GM19452 (cell line): Measurements from ENCODE around the gene PCNX2.

Experiments
- ATAC-seq: cut with Tn5 transposase; IDR thresholded peaks from one replicate; pipeline ENCODE4 v1.9.1; 2021; ENCODE audit not compliant: unreplicated experiment

PCNX2 gene

DNA sequence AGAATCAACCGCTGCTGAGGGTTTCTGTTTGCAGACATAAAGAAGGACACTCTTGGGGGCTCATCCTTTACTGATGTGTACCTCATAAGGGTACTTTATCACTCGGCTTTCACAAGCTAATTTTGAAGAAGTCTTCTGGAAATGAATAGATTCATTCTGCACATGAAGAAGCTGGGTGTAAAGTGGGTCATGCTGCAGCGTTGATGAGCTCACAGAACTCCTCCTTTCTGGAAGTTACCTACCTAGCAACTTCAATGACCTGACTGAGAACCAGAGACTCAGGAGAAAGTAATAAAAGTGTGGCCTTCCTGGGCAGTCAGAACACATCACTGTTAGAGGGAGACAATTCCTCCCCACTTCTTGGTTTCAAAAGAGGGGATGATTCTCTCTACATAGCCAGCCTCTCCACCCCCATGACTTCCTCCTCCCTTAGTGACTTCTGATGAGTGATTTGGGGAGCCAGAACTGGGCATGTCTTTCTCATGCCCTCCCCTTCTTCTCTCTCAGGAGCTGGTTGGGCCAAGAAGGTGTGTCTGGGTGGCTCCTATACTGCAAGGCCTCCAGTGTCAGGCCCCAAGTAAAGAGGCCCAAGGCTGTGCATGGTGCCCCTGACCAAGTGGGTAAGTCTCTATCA, 27.0 kb downstream of the PCNX2 start:
- ATAC-seq: peak; percentile 55

DNA sequence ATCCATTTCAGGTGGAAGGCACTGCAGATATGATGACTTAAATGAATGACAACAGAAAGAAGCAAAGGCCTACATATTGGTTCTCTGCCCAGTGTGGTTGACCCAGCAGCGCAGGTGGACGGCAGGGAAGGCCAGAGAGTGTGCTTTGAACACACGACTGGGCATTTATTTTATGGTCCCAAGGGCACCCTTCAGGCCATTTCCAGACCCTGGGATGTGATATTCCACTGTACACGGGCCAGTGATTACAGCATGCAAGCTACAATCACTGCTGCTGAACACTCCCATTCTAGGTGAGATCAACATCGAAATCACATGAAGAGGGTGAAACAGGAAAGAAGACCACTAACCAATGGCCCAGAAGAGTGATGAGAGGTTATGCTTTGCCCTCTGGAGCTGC, 33.8 kb downstream of the PCNX2 start:
- peak; percentile 8 for ATAC-seq

DNA sequence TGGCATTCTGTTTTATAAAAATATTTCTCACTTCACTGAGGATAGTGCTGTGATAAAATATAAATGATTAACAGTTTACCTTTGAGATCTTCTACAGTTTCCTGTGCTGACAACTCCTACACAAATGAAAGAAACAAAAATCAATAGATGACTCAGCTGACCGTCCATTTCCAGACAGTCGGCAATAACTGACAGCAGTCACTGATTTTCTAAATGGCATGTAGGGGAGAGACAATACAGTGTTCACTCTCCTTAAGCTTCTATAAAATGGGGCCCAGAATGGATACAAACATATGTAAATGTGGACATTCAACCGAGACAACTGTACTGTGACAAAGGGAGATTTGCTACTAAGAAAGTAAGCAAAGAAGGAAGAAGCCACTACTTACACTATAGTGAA, 34.3 kb downstream of the PCNX2 start:
- ATAC-seq: peak; percentile 99

DNA sequence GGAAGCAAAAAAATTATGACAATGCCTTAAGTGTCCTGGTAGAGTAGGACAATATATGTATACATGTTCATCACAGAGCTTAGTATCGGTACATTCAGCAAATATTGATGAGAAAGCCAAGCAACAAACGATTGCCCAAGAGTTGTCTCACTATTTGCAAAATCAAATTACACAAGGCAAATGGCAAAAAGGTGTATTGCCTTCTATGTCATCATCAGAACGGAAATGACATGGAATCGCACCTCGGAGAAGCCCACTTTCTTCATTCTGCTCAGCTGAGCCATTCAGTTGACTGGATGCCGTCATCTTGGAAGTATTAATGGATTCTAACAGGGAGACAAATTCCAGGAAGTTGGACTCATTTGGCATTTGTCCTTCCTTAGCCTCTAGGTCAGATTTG, 37.7 kb downstream of the PCNX2 start:
- ATAC-seq: no peak

DNA sequence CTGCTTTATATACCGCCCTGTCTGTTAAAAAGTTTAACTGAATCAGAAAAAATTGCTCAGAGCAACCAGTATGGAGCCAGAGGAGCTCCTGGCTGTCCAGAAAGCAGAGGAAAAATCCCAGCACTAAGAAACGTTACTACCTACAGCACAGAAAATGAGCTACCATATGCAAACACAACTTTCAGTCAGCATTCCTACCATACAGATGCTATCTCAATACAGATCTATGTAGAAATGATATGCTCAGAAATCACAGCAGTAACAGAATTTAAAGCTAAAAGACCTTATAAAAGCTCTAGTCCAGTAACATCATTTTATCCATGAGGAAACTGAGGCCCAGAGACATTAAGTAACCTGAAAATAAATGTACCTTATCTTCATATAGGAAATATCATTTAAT, 38.7 kb downstream of the PCNX2 start:
- no peak for ATAC-seq

DNA sequence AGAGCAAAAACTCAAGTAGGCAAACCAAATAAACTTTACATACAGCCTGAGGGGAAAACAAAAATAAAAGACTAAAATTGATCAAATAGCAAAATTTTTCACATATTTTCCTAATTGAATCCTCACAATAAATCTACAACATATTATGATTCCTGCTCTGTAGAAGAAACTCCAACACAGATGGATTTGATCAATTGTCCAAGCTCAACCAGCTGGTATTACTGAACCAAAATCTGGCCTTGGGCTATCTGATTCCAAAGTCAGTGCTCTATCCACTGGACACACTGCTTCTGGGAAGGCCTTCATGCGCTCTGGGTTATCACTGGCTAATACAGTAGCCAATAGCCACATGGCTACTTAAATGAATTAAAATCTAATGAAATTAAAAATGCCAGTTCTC, 39.3 kb downstream of the PCNX2 start:
- no peak for ATAC-seq

DNA sequence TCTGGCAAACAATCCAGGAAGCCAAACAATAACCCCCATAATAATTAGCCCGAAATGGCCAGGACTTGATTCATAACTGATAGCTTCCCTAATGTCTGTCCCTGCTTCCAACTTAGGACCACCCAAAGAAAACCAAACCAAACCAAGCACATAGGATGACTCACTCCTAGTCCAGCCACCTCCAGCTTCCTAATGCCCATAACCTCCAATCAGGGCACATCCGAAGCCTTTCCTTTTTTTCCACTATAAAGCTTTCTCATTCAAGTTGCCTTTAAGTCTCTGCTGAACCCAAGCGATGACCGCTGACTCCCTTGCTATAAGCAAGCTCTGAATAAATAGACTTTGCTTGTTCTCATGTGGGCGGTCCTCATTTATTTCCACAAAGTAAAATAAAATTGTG, 40.4 kb downstream of the PCNX2 start:
- no peak for ATAC-seq

DNA sequence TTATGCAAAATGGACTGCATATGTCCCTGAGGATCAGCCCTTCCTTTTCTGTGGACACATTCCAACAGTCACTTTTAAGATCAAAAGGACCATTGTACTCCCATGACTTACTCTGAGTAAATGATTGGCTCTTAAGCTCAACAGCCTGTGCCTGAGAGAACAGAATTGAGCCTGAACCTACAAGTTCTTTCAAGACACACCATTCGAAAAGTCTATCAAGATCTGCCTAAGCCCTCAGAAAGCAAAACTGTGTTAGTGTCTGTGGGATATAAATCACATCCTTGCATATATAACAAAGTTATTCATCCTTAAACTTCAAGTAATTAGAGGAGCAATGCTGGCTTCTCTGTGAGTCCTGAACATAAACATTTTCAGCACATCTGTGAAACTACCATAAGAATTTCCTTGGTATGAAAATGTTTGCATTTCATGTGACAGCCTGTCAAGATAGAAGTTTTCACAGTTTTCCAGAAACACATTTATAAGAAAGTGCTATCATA, 41.6 kb downstream of the PCNX2 start:
- ATAC-seq: no peak

DNA sequence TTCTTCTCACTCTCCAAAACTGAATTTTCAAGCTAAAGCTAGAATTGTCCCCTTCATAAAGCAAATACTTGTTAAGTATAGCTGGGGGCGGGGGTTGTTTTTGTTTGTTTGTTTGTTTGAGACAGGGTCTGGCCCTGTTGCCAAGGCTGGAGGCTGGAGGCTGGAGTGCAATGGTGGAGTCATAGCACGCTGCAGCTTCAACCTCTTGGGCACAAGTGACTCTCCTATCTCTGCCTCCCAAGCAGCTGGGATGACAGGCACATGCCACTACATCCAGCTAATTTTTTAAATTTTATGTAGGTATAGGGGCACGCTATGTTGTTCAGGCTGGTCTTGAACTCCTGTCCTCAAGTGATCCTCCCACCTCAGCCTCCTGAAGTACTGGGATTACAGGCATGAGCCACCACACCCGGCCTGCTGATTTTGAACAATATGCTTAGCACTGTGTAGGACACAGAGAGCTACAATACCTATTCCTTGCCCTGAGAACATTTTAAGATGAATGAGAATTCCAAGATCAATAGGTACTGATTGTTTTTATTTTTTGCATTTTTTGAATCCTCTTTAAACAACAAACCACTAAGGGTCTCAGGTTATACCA, 42.2 kb downstream of the PCNX2 start:
- no peak for ATAC-seq

DNA sequence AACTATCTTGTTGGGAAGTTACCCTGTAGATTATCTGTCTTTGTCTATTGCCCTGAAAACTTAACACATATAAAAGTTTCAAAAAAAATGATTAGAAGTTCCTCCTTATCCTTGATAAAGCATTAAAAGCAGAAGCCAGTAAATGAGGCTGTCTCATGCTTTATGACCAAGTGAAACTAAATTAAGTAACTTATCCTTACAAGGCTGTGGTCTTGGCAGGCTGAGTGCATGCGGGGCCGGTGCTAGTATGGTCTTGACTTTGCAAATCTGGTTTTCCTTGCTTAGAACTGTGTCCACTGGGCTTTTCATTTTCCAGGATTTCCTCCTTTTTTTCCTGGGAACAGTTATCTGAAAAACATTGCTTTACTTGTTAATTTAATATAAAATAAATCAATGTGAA, 43.1 kb downstream of the PCNX2 start:
- no peak for ATAC-seq

DNA sequence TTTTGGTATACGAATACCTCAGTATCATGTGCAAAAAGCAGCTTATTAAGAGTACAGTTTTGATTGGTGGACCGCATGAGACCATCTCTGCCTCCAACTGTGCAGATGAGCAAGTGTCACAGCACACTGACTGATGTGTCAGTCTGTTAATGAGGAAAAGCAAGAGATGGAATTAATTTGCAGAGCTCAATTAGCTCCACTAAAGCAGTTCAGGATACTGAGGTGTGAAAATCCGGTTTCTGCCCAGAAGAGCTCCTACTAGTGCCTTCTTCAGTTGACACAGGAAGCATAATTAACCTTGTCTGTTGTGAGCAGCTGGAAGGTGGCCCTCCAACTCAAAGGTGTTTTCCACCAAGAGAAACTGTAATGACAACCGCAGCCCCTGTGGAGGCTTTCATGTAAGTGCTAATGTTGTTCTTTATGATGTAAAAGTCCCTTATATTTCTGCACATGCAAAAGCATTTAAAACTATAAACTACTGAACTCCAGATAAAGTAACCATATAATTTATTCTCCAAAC, 44.3 kb downstream of the PCNX2 start:
- ATAC-seq: no peak

DNA sequence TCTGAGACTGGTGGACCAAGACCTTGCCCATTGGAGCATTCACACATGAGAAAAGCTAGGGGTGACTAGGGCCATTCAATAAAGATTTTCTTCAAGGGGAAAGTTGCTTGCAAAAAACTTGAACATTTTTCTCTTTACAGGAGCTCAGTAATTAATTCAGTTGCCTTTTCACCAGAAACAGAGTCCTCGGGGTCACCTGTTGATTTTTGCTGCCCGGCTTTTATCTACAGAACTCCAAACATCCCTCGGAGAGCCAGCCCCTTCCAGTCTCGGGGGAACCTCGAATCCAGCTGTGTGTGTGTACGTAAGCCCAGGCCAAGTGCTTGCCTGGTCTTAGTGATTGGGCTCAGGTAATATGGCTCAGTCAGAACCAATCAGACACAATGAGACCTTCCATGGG, 47.5 kb downstream of the PCNX2 start:
- no peak for ATAC-seq

DNA sequence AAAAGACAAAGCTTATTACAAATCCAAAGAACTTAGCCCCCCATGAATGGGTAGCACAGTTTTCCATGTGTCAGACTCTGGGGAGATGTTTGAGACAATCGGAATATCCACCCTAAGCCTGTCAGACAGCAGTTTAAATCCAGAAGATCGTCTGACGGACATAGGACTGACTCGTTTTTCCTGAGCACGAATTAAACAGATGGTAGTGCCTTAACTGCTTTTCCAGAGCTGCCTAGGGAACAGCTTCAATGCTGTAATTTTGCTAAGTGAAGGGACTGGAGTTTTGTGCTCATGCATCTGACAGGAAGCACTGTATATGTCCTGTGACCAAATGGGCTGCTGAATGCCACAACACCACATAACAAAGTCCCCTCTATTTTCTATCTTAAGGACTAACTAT, 48.6 kb downstream of the PCNX2 start:
- no peak for ATAC-seq

DNA sequence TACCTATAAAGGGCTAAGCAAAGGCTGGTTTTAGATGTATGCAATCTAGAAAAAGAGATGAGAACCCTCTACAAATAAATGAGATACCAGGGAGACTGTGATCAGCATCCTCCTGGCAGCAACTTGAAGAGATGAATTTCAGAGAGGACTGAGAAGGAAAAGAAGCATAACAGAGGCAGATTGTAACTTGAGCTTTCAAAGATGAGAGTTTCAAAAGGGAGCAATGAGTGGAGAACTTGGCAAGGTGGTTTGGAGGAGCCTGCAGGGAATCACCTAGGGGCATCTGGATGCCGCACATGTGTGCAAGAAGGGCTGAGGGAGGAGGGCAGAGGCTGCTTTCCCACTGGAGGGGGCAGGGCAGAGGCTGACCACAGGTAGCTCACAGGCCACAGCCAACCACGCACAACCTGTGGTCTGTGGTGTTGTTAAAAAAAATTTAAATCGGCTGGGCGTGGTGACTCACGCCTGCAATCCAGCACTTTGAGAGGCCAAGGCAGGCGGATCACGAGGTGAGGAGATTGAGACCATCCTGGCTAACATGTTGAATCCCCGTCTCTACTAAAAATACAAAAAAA, 50.2 kb downstream of the PCNX2 start:
- ATAC-seq: no peak

DNA sequence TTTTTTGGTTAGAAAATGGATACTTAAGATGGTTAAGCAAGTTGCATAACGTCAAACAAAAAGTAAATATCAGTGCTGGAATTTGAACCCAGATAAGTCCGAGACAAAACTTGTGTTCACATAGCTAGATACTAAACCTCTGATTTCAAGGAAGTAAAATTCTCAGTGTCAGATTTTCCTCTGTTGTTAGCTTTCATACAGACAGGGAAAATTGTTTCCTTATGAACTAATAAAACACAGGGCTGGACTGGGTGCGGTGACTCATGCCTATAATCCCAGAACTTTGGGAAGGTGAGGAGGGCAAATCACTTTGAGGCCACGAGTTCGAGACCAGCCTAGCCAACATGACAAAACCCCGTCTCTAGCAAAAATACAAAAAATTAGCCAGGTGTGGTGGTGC, 51.3 kb downstream of the PCNX2 start:
- no peak for ATAC-seq

DNA sequence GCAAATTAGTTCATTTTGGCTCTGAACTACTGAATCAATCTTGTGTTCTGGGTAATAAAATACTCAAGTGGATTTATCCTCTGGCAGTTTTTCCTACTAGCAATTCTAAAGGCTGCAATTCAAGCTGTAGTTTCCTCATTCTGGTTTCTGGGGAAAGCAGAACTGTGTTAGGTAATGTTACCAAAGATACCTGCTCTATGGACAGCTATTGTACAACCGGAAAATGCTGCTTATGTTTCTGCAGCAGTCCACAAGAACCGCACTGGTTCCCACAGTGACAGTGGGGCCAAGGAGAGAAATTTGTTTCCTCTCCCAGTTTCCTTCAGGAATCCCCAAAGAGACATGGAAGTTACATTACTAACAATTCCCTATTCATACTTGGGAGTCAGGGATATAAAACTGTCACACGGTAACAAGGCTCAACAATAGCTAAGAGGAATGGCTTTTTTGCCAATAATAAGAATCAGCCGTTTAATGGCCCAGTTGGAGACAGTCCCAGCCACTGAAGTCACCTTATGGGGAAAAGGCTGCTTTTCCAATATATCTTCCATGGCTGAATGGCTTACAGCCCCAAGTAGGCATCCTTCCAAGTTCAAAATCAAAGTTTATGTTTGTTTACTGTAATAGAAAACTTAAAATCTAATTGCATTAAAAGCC, 52.6 kb downstream of the PCNX2 start:
- ATAC-seq: no peak

DNA sequence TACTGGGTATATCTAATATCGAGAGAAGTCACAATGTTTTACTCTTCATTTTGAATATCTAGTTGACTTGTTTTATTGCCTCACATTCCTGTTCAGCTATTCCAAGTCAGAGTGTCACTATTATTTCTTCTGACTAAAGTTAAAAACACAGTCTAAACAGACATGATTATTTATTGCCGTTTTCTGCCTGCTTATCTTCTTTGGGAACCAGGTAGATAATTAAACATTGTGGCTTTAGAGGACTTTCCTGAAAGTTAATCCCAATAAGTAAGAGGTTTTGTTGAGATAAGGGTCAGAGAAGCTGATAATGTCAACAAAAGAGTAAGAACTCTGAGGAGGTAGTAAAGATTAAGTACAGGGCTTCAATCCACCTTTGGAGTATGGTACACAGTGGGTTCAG, 53.8 kb downstream of the PCNX2 start:
- no peak for ATAC-seq

DNA sequence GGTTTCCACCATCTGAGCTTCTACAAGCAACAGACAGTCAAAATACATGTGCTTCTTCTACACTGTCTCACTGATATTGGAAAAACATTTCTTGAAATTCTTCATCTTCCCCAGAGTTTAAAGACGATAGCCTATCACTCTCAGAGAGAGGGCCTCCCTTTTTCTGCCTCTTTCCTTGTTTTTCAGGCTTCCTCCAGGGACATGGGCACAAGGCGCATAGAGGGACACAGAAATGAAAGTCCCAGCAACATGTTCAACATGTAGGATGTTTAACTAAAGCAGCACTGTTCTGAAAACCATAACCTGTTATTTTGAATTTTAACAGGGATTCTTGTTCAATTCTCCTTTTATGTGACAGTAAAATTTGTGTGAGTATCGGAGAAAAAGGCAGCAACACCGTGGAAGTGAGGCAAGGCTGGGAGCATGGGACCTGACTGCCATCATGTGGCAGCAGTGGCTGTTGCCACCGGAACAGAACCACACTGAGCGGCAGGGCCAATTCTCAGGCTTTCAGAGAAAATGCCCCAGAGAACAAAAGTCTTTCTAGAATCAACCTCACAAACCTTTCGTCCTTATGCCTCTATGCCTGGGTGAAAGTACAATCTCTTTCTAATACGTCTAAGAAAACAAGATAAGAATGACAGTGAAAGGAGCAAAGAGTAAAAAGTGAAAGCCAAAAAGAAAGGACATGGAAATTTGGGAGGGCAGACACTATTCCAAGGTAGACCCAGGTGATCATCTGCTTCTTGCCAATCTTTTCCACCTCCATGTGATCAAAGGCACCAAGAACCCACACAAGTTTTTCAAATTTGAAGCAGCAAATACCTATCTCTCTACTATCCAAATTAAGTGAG, 54.5 kb downstream of the PCNX2 start:
- ATAC-seq: no peak

DNA sequence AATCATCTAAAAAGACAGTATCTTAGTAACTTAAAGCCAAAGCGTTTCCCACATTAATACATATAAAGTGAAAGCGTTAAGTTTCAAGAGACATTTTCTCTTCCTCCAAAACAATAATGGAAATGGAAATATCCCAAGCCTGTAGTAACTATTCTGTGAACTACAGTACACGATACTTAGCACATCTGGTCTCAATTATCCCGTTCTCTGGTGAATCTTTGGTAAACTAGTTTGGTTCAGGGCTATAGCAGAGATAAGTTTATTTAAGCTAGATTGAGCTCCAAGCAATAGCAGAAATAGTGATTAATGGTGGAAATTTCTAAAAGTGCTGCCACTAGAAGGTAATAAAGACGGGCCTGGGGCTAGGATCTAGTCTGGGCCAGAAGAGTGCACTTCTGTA, 55.2 kb downstream of the PCNX2 start:
- ATAC-seq: no peak

DNA sequence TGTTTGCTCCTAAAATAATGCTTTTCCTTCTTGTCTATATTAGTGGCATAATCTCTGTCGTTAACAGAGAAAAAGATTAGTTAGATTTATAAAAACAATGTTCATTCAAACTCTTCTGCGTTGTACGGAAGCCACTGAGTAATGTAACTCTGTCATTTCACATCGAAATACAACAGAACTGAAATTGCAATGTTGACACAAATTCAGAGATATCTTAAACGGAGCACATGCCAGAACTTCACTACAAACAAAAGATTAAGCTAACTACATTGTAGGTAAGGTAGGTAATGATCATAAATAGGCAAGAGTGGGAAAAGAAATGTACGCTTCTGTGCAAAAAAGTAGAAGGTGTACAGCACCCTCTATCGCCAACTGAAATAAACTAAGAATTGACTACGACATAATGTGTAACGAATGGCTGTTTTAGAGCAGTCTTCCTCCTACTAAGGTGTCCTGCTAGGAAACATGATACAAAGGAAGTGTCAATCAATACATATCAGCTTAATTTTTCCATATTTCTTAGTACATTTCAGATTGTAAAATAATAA, 56.6 kb downstream of the PCNX2 start:
- ATAC-seq: no peak

DNA sequence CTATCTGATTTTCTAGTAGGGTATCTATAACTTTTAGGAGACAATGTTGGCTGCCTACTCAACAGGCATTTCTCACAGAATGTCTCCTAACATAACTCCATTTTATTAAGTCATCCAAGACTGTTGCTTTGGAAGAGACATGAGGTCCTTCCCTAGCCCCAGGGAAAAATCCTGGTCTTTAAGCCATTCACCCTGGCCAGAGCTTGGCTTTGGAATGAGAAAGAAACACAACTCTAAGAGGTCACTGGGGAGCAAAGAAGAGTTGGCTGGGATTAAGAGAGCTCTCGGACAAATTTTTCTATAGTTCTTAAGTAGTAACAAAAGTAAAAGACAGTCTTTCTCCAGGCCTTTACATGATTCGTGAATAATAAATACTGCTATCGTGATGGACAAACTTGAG, 57.9 kb downstream of the PCNX2 start:
- ATAC-seq: no peak
